ENCODE data around the gene NFE2L3. TPM values are rescaled to one million over a fixed set of nuclear protein-coding genes. Genes with fewer than 3 reads are reported as not detected.
"Not testable (repeated sequence)": the region's sequence is repeated elsewhere in the genome, so short reads cannot be mapped to it uniquely, and the experiment has no call there.

The NFE2L3 gene
- total and polyA plus RNA-seq, 9 of the 15 experiments (the other 6 are each of a cell fraction or from before 2014, with no cell fraction given), result 2.9 to 16.9 (median 12.4) TPM

- H3K27ac ChIP-seq (ENCODE audit: extremely low read depth, low read depth, low read length); H4K20me1 ChIP-seq (replicated peaks; ENCODE audit: control insufficient read depth, insufficient read depth, low read length); FAIRE-seq; intact Hi-C loops (cut with micrococcal nuclease); H3K9ac ChIP-seq (ENCODE audit: insufficient read depth in 1 of 2, low read depth in 2 of 2, low read length in 2 of 2); H3K9me1 ChIP-seq (ENCODE audit: control insufficient read depth, insufficient read depth, low read length); H2AFZ ChIP-seq (ENCODE audit: low read depth, low read length); H3K4me3 ChIP-seq; POLR2A ChIA-PET; BruUV-seq (replicated peaks); in situ Hi-C loops (cut with MboI); H3K36me3 ChIP-seq (ENCODE audit: control insufficient read depth, insufficient read depth, low read length); H3K79me2 ChIP-seq (ENCODE audit: control insufficient read depth, insufficient read depth, low read length); ATAC-seq; H3K4me2 ChIP-seq (ENCODE audit: insufficient read depth, low read length); DNase-seq (ENCODE audit: extremely low read depth in 1 of 4, low spot score in 3 of 4); CTCF ChIA-PET (ENCODE audit: low intra/inter-chr PET ratio); H3K27me3 ChIP-seq (ENCODE audit: control insufficient read depth in 2 of 2, insufficient read depth in 2 of 2, low read length in 2 of 2); H3K9me3 ChIP-seq (replicated peaks; ENCODE audit: control insufficient read depth, insufficient read depth, low read depth, low read length); TF ChIP-seq ID3 (CRISPR knock-in tag; IDR thresholded peaks at IDR 0.05): not testable (repeated sequence)
- peaks cover 10 to 14% of the 10 kb centered on the region in 2 experiments; a peak in 4 of 5 replicates for H3K4me1 ChIP-seq (replicated peaks in 1 of 2; ENCODE audit: control insufficient read depth in 2 of 2, insufficient read depth in 2 of 2, low read length in 2 of 2)
- peak; percentile 39; the same call in 1 of the 2 replicates for TF ChIP-seq ARID1B (IDR thresholded peaks at IDR 0.05)
- TF ChIP-seq TRIM24 (IDR thresholded peaks at IDR 0.05), result peak in 1 of 2 experiments; percentile 20; a peak in 1 of 4 replicates
- peak in 1 of 2 experiments; percentile 29; a peak in 1 of 4 replicates for TF ChIP-seq KDM1A (IDR thresholded peaks at IDR 0.05)
- 0 out of 2 replicates have a peak, but pooled peaks have one; percentile 23 for TF ChIP-seq SOX6 (IDR thresholded peaks at IDR 0.05)
- TF ChIP-seq CBFA2T3 (IDR thresholded peaks at IDR 0.05), result peak; percentile 81
- TF ChIP-seq NCOR1 (IDR thresholded peaks at IDR 0.05), result peak; percentile 44; the same call in 1 of the 2 replicates
- TF ChIP-seq ID3 (tag; IDR thresholded peaks at IDR 0.05), result 0 out of 2 replicates have a peak, but pooled peaks have one; percentile 55
- peak; percentile 56; the same call in 1 of the 2 replicates for TF ChIP-seq TAL1 (IDR thresholded peaks at IDR 0.05)
- peak; percentile 74 for TF ChIP-seq CBFA2T2 (conservative IDR thresholded peaks at IDR 0.05)
- TF ChIP-seq MNT (conservative IDR thresholded peaks at IDR 0.05), result peak in 1 of 2 experiments; percentile 36; a peak in 1 of 4 replicates
- peak; percentile 20; the same call in 1 of the 2 replicates for TF ChIP-seq NFIC (IDR thresholded peaks at IDR 0.05)
- no CpG with 5 or more reads among the region's 4 CpGs for WGBS (ENCODE audit: insufficient coverage, low coverage, missing lambda C conversion rate)
Measured at GRCh38 chr7:26175903-26176302, 23.9 kb downstream of the NFE2L3 start.

GRCh38 chr7:26176696-26177095 lies 24.7 kb downstream of the NFE2L3 start:
- in situ Hi-C loops (cut with MboI); H3K4me3 ChIP-seq; H3K27ac ChIP-seq (ENCODE audit: extremely low read depth, low read depth, low read length); H3K9me3 ChIP-seq (replicated peaks; ENCODE audit: control insufficient read depth, insufficient read depth, low read depth, low read length); H3K36me3 ChIP-seq (ENCODE audit: control insufficient read depth, insufficient read depth, low read length); H4K20me1 ChIP-seq (replicated peaks; ENCODE audit: control insufficient read depth, insufficient read depth, low read length); H3K9ac ChIP-seq (ENCODE audit: insufficient read depth in 1 of 2, low read depth in 2 of 2, low read length in 2 of 2); DNase-seq (ENCODE audit: extremely low read depth in 1 of 4, low spot score in 3 of 4); intact Hi-C loops (cut with micrococcal nuclease); ATAC-seq; POLR2A ChIA-PET; H3K9me1 ChIP-seq (ENCODE audit: control insufficient read depth, insufficient read depth, low read length); FAIRE-seq; BruUV-seq (replicated peaks); H3K4me2 ChIP-seq (ENCODE audit: insufficient read depth, low read length); H3K79me2 ChIP-seq (ENCODE audit: control insufficient read depth, insufficient read depth, low read length); CTCF ChIA-PET (ENCODE audit: low intra/inter-chr PET ratio); H2AFZ ChIP-seq (ENCODE audit: low read depth, low read length); H3K27me3 ChIP-seq (ENCODE audit: control insufficient read depth in 2 of 2, insufficient read depth in 2 of 2, low read length in 2 of 2): not testable (repeated sequence)
- H3K4me1 ChIP-seq (replicated peaks in 1 of 2; ENCODE audit: control insufficient read depth in 2 of 2, insufficient read depth in 2 of 2, low read length in 2 of 2), result peaks cover 16 to 18% of the 10 kb centered on the region in 2 experiments; a peak in 4 of 5 replicates
- WGBS (ENCODE audit: insufficient coverage, low coverage, missing lambda C conversion rate), result 100% methylated on average over 4 of the region's 26 CpGs
